ENCODE measurements around the gene PALMD.

The PALMD gene

GRCh38 chr1:99659755-99660210 lies 13.9 kb downstream of the PALMD start:
- peak; percentile 52 for DNase-seq (ENCODE audit: low read depth)
- TF ChIP-seq CTCF (conservative IDR thresholded peaks at IDR 0.05; ENCODE audit: low read length) = no peak
- H3K4me3 ChIP-seq (ENCODE audit: low read length) = no peak overlapping the region

GRCh38 chr1:99660496-99660895 lies 14.6 kb downstream of the PALMD start:
- DNase-seq (ENCODE audit: low read depth) = no peak
- TF ChIP-seq CTCF (conservative IDR thresholded peaks at IDR 0.05; ENCODE audit: low read length) = no peak
- no peak overlapping the region for H3K4me3 ChIP-seq (ENCODE audit: low read length)

- H3K4me3 ChIP-seq (ENCODE audit: low read length) = no peak overlapping the region
- TF ChIP-seq CTCF (conservative IDR thresholded peaks at IDR 0.05; ENCODE audit: low read length) = no peak
- DNase-seq (ENCODE audit: low read depth) = peak; percentile 50
These were observed 15.9 kb downstream of the PALMD start for GRCh38 chr1:99661780-99662179.

- no peak for TF ChIP-seq CTCF (conservative IDR thresholded peaks at IDR 0.05; ENCODE audit: low read length)
- H3K4me3 ChIP-seq (ENCODE audit: low read length) = no peak overlapping the region
- DNase-seq (ENCODE audit: low read depth) = peak; percentile 98
These were observed 16.7 kb downstream of the PALMD start for GRCh38 chr1:99662539-99663080.

- no peak for DNase-seq (ENCODE audit: low read depth)
- no peak overlapping the region for H3K4me3 ChIP-seq (ENCODE audit: low read length)
- no peak for TF ChIP-seq CTCF (conservative IDR thresholded peaks at IDR 0.05; ENCODE audit: low read length)
These were observed 17.6 kb downstream of the PALMD start for GRCh38 chr1:99663501-99663900.

- DNase-seq (ENCODE audit: low read depth) = no peak
- H3K4me3 ChIP-seq (ENCODE audit: low read length) = no peak overlapping the region
- no peak for TF ChIP-seq CTCF (conservative IDR thresholded peaks at IDR 0.05; ENCODE audit: low read length)
These were observed 19.3 kb downstream of the PALMD start for GRCh38 chr1:99665212-99665611.

GRCh38 chr1:99669376-99669775 lies 23.5 kb downstream of the PALMD start:
- TF ChIP-seq CTCF (conservative IDR thresholded peaks at IDR 0.05; ENCODE audit: low read length) = no peak
- no peak overlapping the region for H3K4me3 ChIP-seq (ENCODE audit: low read length)

More at GRCh38 chr1:99669376-99669775, 23.5 kb downstream of the PALMD start:
- DNase-seq (ENCODE audit: low read depth) = no peak

Measured in AG10803 (cell line).